Psoas muscle (tissue), 8 donors: Measurements from ENCODE around the gene LRRC14B. TPM values are rescaled to one million over a fixed set of nuclear protein-coding genes. Genes with fewer than 3 reads are reported as not detected.

Experiments used
- ATAC-seq, 4 donors: fragments of 200-7000 bp; cut with Tn5 transposase; one replicate each; pipeline ENCODE4 v1.9.1; 2020; ENCODE audit warnings: moderate library complexity in 3 of 4, mild to moderate bottlenecking in 2 of 4
- DNase-seq, 2 donors: peaks; one replicate each; pipeline ENCODE4 v3.0.0-alpha.2; 2020
- H3K27ac ChIP-seq: fragments of 200-600 bp; one replicate; pipeline ENCODE4 v1.8.0; 2022
- H3K27me3 ChIP-seq, 3 donors: fragments of 200-600 bp in 1 of 3; one replicate each; pipeline versions ENCODE4 v1.6.1 to v1.8.0; 2013 to 2022; ENCODE audit warnings: low read length in 2 of 3, mild to moderate bottlenecking in 2 of 3, moderate library complexity in 1 of 3; ENCODE audit not compliant: insufficient read depth in 3 of 3
- H3K36me3 ChIP-seq, 2 donors: fragments of 200-600 bp in 1 of 2; one replicate each; pipeline versions ENCODE4 v1.6.1 to v1.8.0; 2013 to 2022; ENCODE audit warnings: low read depth in 1 of 2, mild to moderate bottlenecking in 1 of 2, moderate library complexity in 1 of 2; ENCODE audit not compliant: insufficient read depth in 1 of 2
- H3K4me1 ChIP-seq: fragments of 200-600 bp; one replicate; pipeline ENCODE4 v1.8.0; 2022
- H3K4me3 ChIP-seq: fragments of 200-600 bp; one replicate; pipeline ENCODE4 v1.8.0; 2022; ENCODE audit warnings: mild to moderate bottlenecking
- H3K9me3 ChIP-seq: fragments of 200-600 bp; one replicate; pipeline ENCODE4 v1.8.0; 2022
- WGBS, 3 donors: extraction: QIAGEN DNeasy Blood & Tissue Kit; methylation state at CpG; one replicate each; pipeline versions ENCODE4 v1.1.6 to v1.1.7; 2013; 5-methylcytosine and 5-hydroxymethylcytosine counted together
- intact Hi-C, 2 donors: fragments of 100-400 bp; cut with DNase I; formaldehyde crosslinking; loops; one replicate each; pipeline versions ENCODE4 v1.11.0 to v1.14.2; 2022
- polyA plus RNA-seq, 3 donors: library from polyadenylated mRNA; stranded (reverse); fragments of 200-250 nt; gene quantifications; one replicate each; pipeline ENCODE4 v1.2.3, GENCODE V29; 2013
- total RNA-seq, 4 donors: library from RNA; stranded (reverse); fragmentation: NEBNext Ultra II Directional in 2 of 4; extraction: Animal tissue kit (Norgen Biotek cat#: 25700) in 2 of 4; gene quantifications; one replicate each; pipeline versions ENCODE4 v1.2.1 to v1.2.4, GENCODE V29; 2021 to 2023
- TF ChIP-seq, protein P1 (sequence below): fragments of 200-600 bp; IDR thresholded peaks from one replicate; pipeline ENCODE4 v1.8.0; 2022; ENCODE audit warnings: antibody characterized with exemption
- donor health status: healthy with polysubstance abuse.
- donor health status: DM: no; HTN: no; CAD: no; lungs with moderate emphysema.
- donor health status: Bipolar disorder and iron deficiency.
- donor health status: healthy.
- donor health status: DM: yes; HTN: yes; CAD: no.
- donor health status: DM: no; HTN: no; CAD: no.
- donor health status: DM: no; HTN: no; CAD: no.
- donor health status: DM: yes; HTN: yes; CAD: no.

The LRRC14B gene
- total and polyA plus RNA-seq, 7 donors, result 0.42 to 15.5 (median 9.5) TPM

DNA sequence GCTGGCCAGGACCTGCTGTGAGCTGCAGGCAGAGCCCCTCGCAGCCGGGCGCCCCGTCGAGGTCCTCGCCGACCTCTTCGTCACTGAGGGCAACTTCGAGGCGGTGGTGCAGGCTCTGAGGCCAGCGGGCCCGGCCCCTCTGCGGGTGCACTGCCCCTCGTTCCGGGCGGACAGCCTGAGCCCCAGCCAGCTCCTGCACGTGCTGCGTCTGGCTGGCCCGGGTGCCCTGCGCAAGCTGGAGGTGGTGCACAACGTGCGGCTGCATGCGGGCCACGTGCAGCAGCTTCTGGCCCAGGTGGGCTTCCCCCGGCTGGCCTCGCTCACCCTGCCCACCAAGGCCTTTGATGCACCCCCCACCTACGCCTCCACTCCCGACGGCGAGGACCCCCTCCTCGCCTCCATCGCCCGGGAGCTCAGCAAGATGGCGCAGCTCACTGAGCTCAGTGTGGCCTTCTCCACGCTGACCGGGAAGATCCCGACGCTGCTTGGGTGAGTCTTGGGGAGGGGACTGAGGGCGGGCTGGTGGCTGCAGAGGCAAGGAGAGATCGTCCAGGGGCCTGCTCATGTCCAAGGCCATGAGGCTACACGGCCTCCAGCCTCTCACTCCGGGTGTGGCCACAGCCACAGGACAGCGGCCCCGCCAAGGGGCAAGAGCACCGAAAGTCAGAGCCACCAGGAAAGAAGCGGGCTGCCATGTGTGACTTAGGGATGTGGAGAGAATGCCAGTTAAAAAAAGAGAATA, 825 bp downstream of the LRRC14B start:
- DNase-seq (no peak), ATAC-seq (no peak)
- H3K27me3 ChIP-seq, result no peaks in the 10 kb centered on the region
- no peaks in the 10 kb centered on the region for H3K9me3 ChIP-seq
- H3K4me3 ChIP-seq, result peak overlapping the region; percentile 54
- TF ChIP-seq, protein P1, sequence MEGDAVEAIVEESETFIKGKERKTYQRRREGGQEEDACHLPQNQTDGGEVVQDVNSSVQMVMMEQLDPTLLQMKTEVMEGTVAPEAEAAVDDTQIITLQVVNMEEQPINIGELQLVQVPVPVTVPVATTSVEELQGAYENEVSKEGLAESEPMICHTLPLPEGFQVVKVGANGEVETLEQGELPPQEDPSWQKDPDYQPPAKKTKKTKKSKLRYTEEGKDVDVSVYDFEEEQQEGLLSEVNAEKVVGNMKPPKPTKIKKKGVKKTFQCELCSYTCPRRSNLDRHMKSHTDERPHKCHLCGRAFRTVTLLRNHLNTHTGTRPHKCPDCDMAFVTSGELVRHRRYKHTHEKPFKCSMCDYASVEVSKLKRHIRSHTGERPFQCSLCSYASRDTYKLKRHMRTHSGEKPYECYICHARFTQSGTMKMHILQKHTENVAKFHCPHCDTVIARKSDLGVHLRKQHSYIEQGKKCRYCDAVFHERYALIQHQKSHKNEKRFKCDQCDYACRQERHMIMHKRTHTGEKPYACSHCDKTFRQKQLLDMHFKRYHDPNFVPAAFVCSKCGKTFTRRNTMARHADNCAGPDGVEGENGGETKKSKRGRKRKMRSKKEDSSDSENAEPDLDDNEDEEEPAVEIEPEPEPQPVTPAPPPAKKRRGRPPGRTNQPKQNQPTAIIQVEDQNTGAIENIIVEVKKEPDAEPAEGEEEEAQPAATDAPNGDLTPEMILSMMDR, result no peak
- H3K4me1 ChIP-seq, result peaks cover 56% of the 10 kb centered on the region
- H3K36me3 ChIP-seq, result no peaks in the 10 kb centered on the region
- 49 to 52% (median 50%) methylated on average over 36 to 46 of the region's 46 CpGs for WGBS, 3 donors
- intact Hi-C loops, result no loop called here
- peak overlapping the region; percentile 97 for H3K27ac ChIP-seq

DNA sequence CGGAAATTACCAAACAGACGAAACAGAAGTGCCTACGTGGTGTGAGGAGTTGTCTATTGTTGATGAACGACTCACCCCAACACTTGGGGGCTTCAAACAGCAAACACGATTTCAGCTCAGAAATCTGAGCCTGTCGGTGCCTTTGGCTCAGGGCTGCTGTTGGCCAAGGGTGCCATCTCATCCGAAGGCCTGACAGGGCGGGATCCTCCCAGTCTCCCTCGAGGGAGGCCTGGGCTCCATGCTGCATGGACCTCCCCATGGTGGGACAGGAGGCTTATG, 1.3 kb downstream of the LRRC14B start:
- WGBS, 3 donors, result 31 to 51% (median 31%) methylated on average over 9 of the region's 9 CpGs
- ATAC-seq (no peak), DNase-seq (no peak)
- Histone ChIP-seq H3K4me3 (peak overlapping the region; percentile 54), H3K27me3 (no peaks in the 10 kb centered on the region), H3K36me3 (no peaks in the 10 kb centered on the region), H3K9me3 (no peaks in the 10 kb centered on the region), H3K4me1 (peaks cover 56% of the 10 kb centered on the region), H3K27ac (peak overlapping the region; percentile 97)
- intact Hi-C loops, result no loop called here
- TF ChIP-seq, protein P1, result no peak

DNA sequence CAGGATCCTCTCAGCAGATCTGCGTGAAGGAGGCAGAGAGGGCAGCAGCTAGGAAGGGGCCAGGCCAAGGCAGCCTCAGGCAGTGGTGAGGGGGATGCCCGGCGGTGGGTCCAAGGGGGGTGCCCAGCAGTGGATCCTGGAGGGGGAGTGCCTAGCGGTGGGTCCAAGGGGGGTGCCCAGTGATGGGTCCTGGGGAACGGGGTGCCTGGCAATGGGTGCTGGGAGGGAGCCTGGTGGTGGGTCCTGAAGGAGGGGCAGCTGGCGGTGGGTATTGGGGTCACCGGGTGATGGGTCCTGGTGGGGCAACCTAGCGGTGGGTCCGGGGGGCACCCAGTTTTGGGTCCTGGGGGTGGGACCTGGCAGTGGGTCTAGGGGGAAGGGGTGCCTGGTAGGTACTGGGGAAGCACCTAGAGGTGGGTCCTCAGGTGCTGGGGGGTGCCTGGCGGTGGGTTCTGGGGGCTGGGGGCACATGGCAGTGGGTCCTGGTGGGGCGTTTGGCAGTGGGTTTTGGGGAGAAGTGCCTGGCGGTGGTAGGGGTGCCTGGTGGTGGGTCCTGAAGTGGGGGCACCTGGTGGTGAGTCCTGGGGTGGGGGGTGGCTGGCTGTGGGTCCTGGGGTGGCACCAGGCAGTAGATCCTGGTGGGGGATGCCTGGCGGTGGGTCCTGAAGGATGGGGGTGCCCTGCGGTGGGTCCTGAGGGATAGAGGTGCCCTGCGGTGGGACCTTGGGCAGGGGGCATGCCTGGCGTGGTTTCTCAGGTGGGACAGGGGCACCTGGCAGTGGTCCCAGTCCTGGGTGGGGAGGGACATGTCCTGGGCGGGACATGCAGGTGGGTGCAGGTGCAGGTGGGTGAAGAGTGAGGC, 1.9 kb downstream of the LRRC14B start:
- TF ChIP-seq, protein P1, result no peak
- Histone ChIP-seq H3K4me3 (peak overlapping the region; percentile 54), H3K27me3 (no peaks in the 10 kb centered on the region), H3K36me3 (no peaks in the 10 kb centered on the region), H3K4me1 (peaks cover 55% of the 10 kb centered on the region), H3K27ac (peak overlapping the region; percentile 97), H3K9me3 (no peaks in the 10 kb centered on the region)
- DNase-seq (no peak), ATAC-seq (no peak)
- 71 to 83% (median 75%) methylated on average over 16 to 17 of the region's 17 CpGs for WGBS, 3 donors
- intact Hi-C loops, result no loop called here

DNA sequence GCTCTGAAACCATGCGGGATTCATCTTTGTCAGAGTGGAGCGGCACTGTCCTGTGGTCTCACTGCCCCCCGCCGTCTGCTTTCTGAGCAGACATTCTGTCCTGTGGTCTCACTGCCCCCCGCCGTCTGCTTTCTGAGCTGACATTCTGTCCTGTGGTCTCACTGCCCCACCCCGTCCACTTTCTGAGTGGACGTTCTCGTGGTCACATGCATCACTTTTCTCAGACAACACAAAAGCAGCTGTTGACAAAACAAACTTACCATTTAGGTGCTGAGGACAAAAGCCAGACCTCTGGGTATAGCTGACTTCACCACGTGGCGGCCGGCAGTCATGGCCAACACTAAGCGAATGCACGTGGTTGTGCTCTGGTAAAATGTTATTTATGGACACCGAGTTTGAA, 2.8 kb downstream of the LRRC14B start:
- Histone ChIP-seq H3K27ac (peak overlapping the region; percentile 97), H3K36me3 (peaks cover 0 to 3% of the 10 kb centered on the region in 2 donors), H3K4me3 (peak overlapping the region; percentile 16), H3K4me1 (peaks cover 49% of the 10 kb centered on the region), H3K27me3 (no peaks in the 10 kb centered on the region), H3K9me3 (no peaks in the 10 kb centered on the region)
- ATAC-seq (peak; percentile 10 to 53 (median 30)), DNase-seq (peak in 1 of 2 donors; percentile 85)
- WGBS, 3 donors, result 46 to 64% (median 46%) methylated on average over 15 of the region's 15 CpGs
- TF ChIP-seq, protein P1, result no peak
- intact Hi-C loops, result no loop called here
